Gastrocnemius medialis (tissue), 4 donors: ENCODE measurements around the gene SLC44A1. TPM values are rescaled to one million over a fixed set of nuclear protein-coding genes. Genes with fewer than 3 reads are reported as not detected.

Source experiments
- ATAC-seq, 2 donors: fragments of 150-250 bp; one replicate each; pipeline ENCODE4 v1.9.1; 2016
- DNase-seq, 2 donors: peaks; one replicate each; pipeline ENCODE4 v3.0.0-alpha.2; 2019
- H3K27ac ChIP-seq, 4 donors: fragments of 200-600 bp; sonication (generic); 1 replicate in 1 of 4; 2 replicates in 3 of 4; pipeline ENCODE4 v1.5.1; 2016 to 2018; ENCODE audit warnings: mild to moderate bottlenecking in 2 of 4, moderate library complexity in 1 of 4
- H3K27me3 ChIP-seq, 3 donors: fragments of 200-600 bp; sonication (generic) in 2 of 3; 1 replicate in 1 of 3; 2 replicates in 2 of 3; pipeline versions ENCODE4 v1.5.1 to v1.6.0; 2016 to 2019; ENCODE audit warnings: mild to moderate bottlenecking in 1 of 3, moderate library complexity in 1 of 3
- H3K36me3 ChIP-seq, 2 donors: fragments of 200-600 bp; sonication (generic) in 1 of 2; one replicate each; pipeline ENCODE4 v1.5.1; 2017 to 2018
- H3K4me1 ChIP-seq, 2 donors: fragments of 200-600 bp; sonication (generic) in 1 of 2; one replicate each; pipeline ENCODE4 v1.5.1; 2016 to 2017; ENCODE audit warnings: mild to moderate bottlenecking in 2 of 2
- H3K4me3 ChIP-seq, 4 donors: fragments of 200-600 bp; sonication (generic) in 3 of 4; 1 replicate in 1 of 4; 2 replicates in 3 of 4; pipeline ENCODE4 v1.5.1; 2016 to 2019; ENCODE audit warnings: mild to moderate bottlenecking in 2 of 4
- H3K9me3 ChIP-seq, 3 donors: fragments of 200-600 bp; sonication (generic) in 2 of 3; 1 replicate in 1 of 3; 2 replicates in 2 of 3; pipeline ENCODE4 v1.5.1; 2016 to 2019
- POLR2A ChIP-seq, 2 donors: fragments of 450-650 bp; IDR thresholded peaks; one replicate each; pipeline ENCODE4 v1.6.1; 2017; ENCODE audit warnings: antibody characterized with exemption in 2 of 2, mild to moderate bottlenecking in 2 of 2, moderate library complexity in 2 of 2
- in situ Hi-C, 4 donors: fragments of 200-750 bp; cut with MboI; loops; one replicate each; pipeline versions ENCODE4 v1.15.0 to v1.8.0; 2017; ENCODE audit warnings: low sequenced_read_pairs in 4 of 4
- intact Hi-C: fragments of 100-400 bp; cut with DNase I; formaldehyde crosslinking; loops from one replicate; pipeline ENCODE4 v1.15.1; 2023; ENCODE audit warnings: low total_unique reads
- total RNA-seq, 4 donors: library from RNA; depleted of rRNA; stranded (reverse); fragments of >200 nt; gene quantifications; one replicate each; pipeline versions ENCODE4 v1.1.0 to v1.2.3, GENCODE V29; 2016
- TF ChIP-seq, protein P1 (sequence below), 5 experiments: fragments of 450-650 bp in 3 of 5; fragments of 200-600 bp in 2 of 5; sonication (generic) in 2 of 5; IDR thresholded peaks in 4 of 5; conservative IDR thresholded peaks in 1 of 5; 1 replicate in 4 of 5; 2 replicates in 1 of 5; pipeline ENCODE4 v1.5.1; 2016 to 2019; ENCODE audit warnings: antibody characterized with exemption in 5 of 5, mild to moderate bottlenecking in 3 of 5, moderate library complexity in 3 of 5

SLC44A1 gene
- total RNA-seq, 4 donors from 2014 or later = 5.4 to 15.9 (median 11.3) TPM

DNA sequence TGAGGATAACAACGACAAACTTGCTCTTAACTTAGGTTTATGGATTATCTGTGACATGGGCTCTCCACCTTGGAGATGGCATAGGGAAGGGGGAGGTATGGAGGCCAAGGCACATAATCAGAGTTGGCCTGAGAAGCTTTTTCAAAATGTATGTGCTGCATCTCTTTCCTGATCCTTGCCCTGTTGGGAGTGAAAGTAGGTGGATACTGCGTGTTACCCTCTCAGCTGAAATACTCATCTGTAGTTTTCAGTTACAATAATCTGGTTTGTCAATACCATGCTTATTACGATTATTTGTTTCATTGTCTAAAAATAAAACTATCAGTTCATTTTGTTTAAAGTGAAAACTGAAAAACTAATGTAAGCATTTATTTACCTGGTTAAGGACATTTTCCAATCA, 86.7 kb downstream of the SLC44A1 start:
- Histone ChIP-seq H3K36me3 (no peaks in the 10 kb centered on the region), H3K4me1 (peaks cover 0 to 9% of the 10 kb centered on the region in 2 donors), H3K27ac (no peak overlapping the region), H3K9me3 (no peaks in the 10 kb centered on the region), H3K27me3 (no peaks in the 10 kb centered on the region), H3K4me3 (no peak overlapping the region)
- TF ChIP-seq, protein P1, sequence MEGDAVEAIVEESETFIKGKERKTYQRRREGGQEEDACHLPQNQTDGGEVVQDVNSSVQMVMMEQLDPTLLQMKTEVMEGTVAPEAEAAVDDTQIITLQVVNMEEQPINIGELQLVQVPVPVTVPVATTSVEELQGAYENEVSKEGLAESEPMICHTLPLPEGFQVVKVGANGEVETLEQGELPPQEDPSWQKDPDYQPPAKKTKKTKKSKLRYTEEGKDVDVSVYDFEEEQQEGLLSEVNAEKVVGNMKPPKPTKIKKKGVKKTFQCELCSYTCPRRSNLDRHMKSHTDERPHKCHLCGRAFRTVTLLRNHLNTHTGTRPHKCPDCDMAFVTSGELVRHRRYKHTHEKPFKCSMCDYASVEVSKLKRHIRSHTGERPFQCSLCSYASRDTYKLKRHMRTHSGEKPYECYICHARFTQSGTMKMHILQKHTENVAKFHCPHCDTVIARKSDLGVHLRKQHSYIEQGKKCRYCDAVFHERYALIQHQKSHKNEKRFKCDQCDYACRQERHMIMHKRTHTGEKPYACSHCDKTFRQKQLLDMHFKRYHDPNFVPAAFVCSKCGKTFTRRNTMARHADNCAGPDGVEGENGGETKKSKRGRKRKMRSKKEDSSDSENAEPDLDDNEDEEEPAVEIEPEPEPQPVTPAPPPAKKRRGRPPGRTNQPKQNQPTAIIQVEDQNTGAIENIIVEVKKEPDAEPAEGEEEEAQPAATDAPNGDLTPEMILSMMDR (IDR thresholded peaks at IDR 0.05 in 4 of 5, conservative IDR thresholded peaks at IDR 0.05 in 1 of 5) = no peak
- TF ChIP-seq POLR2A (IDR thresholded peaks at IDR 0.05) = no peak
- DNase-seq (no peak), ATAC-seq (no peak)
- in situ Hi-C loops (no loop called here), intact Hi-C loops (no loop called here)

DNA sequence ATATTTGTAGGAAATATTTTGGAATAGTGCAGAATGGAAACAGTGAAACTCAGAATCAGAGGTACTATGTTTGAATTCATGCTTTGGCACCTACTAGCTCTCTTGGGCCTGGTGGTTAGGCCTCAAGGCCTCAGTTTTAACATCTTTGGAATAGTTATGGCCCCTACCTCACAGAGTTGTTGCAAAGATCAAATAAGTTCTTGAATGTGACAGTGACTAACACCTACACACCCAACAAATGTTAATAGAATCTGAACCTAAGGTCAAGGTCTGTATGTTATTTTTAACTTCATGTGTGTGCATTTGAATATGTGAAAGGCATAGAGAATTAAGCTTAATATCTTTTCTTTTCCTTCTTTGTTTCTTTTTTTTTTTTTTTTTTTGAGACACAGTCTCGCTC, 87.3 kb downstream of the SLC44A1 start:
- in situ Hi-C loops = no loop called here
- H3K27me3 ChIP-seq = no peaks in the 10 kb centered on the region
- intact Hi-C loops = no loop called here
- ATAC-seq = no peak
- no peak overlapping the region for H3K4me3 ChIP-seq
- H3K9me3 ChIP-seq = no peaks in the 10 kb centered on the region
- peaks cover 0 to 9% of the 10 kb centered on the region in 2 donors for H3K4me1 ChIP-seq
- TF ChIP-seq POLR2A (IDR thresholded peaks at IDR 0.05) = no peak
- TF ChIP-seq, protein P1 (IDR thresholded peaks at IDR 0.05 in 4 of 5, conservative IDR thresholded peaks at IDR 0.05 in 1 of 5) = no peak
- H3K27ac ChIP-seq = no peak overlapping the region
- DNase-seq = no peak
- H3K36me3 ChIP-seq = no peaks in the 10 kb centered on the region

DNA sequence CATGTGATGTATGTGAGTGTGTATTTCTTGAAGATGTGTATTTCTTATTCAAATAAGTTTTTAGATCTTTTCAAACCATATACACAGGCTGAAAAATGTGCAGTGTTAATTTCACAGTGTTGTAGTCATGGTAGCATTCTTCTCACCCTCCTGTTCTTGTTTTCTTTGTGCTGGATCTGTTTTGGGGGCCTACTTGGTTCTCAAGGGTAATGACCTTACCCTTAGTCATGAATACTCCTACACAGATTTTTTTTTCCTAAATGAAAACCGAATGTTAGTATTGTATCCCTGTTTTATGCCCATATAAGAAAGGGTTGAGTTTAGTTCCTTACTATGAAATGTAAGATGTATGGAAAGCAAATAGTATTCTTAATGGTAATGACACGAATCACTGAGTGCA, 88.0 kb downstream of the SLC44A1 start:
- Histone ChIP-seq H3K4me3 (no peak overlapping the region), H3K27me3 (no peaks in the 10 kb centered on the region), H3K36me3 (peaks cover 0 to 6% of the 10 kb centered on the region in 2 donors), H3K27ac (no peak overlapping the region), H3K9me3 (no peaks in the 10 kb centered on the region), H3K4me1 (peaks cover 0 to 9% of the 10 kb centered on the region in 2 donors)
- intact Hi-C loops (no loop called here), in situ Hi-C loops (no loop called here)
- ATAC-seq (no peak), DNase-seq (no peak)
- no peak for TF ChIP-seq POLR2A (IDR thresholded peaks at IDR 0.05)
- TF ChIP-seq, protein P1 (IDR thresholded peaks at IDR 0.05 in 4 of 5, conservative IDR thresholded peaks at IDR 0.05 in 1 of 5) = no peak

DNA sequence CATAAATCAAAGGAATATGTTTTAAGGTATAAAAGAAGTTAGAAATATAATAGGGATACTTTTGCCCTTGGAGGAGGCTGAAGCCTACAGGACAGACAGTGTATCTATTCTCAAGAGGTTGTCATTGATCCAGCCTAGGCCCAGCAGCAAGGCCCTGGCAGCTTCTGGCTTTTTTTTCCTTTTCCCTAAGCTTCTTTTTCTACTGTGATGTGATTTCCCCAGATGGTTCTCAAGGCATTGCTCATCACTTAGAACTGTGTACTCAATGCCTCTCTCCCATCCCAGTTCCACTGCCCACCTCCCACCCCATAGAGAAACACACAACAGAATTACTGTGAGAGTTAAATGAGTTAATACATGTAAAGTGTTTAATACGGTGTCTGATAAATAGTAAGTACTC, 88.6 kb downstream of the SLC44A1 start:
- intact Hi-C loops (no loop called here), in situ Hi-C loops (no loop called here)
- TF ChIP-seq POLR2A (IDR thresholded peaks at IDR 0.05) = no peak
- TF ChIP-seq, protein P1 (IDR thresholded peaks at IDR 0.05 in 4 of 5, conservative IDR thresholded peaks at IDR 0.05 in 1 of 5) = no peak
- ATAC-seq (no peak), DNase-seq (no peak)
- Histone ChIP-seq H3K27me3 (no peaks in the 10 kb centered on the region), H3K27ac (no peak overlapping the region), H3K36me3 (peaks cover 0 to 10% of the 10 kb centered on the region in 2 donors), H3K4me3 (no peak overlapping the region), H3K4me1 (peaks cover 0 to 9% of the 10 kb centered on the region in 2 donors), H3K9me3 (no peaks in the 10 kb centered on the region)

DNA sequence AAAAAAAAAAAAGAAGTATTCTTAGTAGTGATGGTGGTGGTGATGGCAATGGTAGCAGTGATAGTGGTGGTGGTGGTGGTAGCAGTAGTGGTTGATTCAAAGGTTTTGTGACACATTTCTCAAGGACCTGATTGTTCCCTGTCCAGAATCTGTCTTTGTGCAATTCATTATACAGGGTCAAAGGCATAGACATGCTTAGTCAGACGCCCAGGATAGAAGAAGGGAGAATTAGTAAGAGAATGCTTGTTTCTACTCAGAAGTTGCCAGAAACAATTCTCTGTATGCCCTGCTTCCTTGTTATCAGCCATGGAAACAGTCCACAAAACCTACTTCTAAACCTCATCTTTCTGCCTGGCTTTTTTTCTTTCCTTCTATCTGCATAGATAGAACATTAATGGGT, 89.4 kb downstream of the SLC44A1 start:
- Histone ChIP-seq H3K36me3 (peaks cover 0 to 10% of the 10 kb centered on the region in 2 donors), H3K27me3 (no peaks in the 10 kb centered on the region), H3K9me3 (no peaks in the 10 kb centered on the region), H3K4me1 (peaks cover 0 to 9% of the 10 kb centered on the region in 2 donors), H3K4me3 (no peak overlapping the region), H3K27ac (no peak overlapping the region)
- intact Hi-C loops = no loop called here
- no peak for ATAC-seq
- in situ Hi-C loops = no loop called here
- TF ChIP-seq, protein P1 (IDR thresholded peaks at IDR 0.05 in 4 of 5, conservative IDR thresholded peaks at IDR 0.05 in 1 of 5) = no peak
- DNase-seq = no peak
